Activated naive CD4-positive, alpha-beta T cell treated with anti-CD3 and anti-CD28 coated beads for 36 hours (primary cell): Measurements from ENCODE around the gene NNT. TPM values are rescaled to one million over a fixed set of nuclear protein-coding genes. Genes with fewer than 3 reads are reported as not detected.
"Not testable (repeated sequence)": the region's sequence is repeated elsewhere in the genome, so short reads cannot be mapped to it uniquely, and the experiment has no call there.

Experiments
- CTCF ChIA-PET: fragments of 350-600 bp; sonication (Branson Sonifier 250); formaldehyde crosslinking; loops from one replicate; lab custom pipeline; 2021; ENCODE audit warnings: antibody characterized with exemption; lab: Charles Lee
- DNase-seq: peaks from one replicate; pipeline ENCODE4 v3.0.0-alpha.2; 2020
- H3K27ac Mint-ChIP-seq: one replicate; pipeline ENCODE4 v1.8.0; 2021; ENCODE audit warnings: mild to moderate bottlenecking, mixed read lengths
- H3K27me3 Mint-ChIP-seq: one replicate; pipeline ENCODE4 v1.8.0; 2021; ENCODE audit warnings: low read depth, mixed read lengths
- H3K36me3 Mint-ChIP-seq: one replicate; pipeline ENCODE4 v1.8.0; 2021; ENCODE audit warnings: low read depth, mixed read lengths
- H3K4me1 Mint-ChIP-seq: one replicate; pipeline ENCODE4 v1.8.0; 2021; ENCODE audit warnings: low read depth, mixed read lengths
- H3K4me3 Mint-ChIP-seq: one replicate; pipeline ENCODE4 v1.8.0; 2021; ENCODE audit warnings: mild to moderate bottlenecking, moderate library complexity, mixed read lengths
- H3K9me3 Mint-ChIP-seq: one replicate; pipeline ENCODE4 v1.8.0; 2021; ENCODE audit warnings: mixed read lengths
- intact Hi-C: fragments of 100-400 bp; cut with micrococcal nuclease; formaldehyde crosslinking; loops from one replicate; pipeline ENCODE4 v1.15.1; 2023
- total RNA-seq, 2 experiments: library from RNA; stranded (reverse); gene quantifications; one replicate each; pipeline ENCODE4 v1.2.3, GENCODE V29; 2021

The NNT gene
- total RNA-seq, 2 experiments from 2014 or later = 98.4 to 98.9 TPM

DNA sequence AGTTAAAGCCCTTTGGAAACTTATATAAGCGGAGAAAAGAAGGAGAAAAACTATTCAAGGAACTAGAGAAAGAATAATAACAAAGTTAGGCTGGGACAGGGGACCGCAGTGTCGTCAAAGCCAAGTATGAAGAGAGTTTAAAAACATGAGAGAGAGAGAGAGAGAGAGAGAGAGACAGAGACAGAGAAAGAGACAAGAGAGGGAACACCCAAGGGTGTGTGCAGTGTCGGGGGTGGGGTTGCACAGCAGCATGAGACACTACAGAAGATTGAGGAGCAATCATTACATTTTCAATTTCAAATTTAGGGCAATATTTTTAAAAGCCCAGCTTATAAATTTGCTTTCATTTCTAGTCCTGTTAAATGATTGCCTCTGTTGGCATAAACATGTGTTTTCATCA lies 74.3 kb downstream of the NNT start:
- no peaks in the 10 kb centered on the region for H3K27me3 Mint-ChIP-seq
- peaks cover 21% of the 10 kb centered on the region for H3K36me3 Mint-ChIP-seq
- H3K4me3 Mint-ChIP-seq = no peak overlapping the region
- peaks cover 3% of the 10 kb centered on the region for H3K4me1 Mint-ChIP-seq
- intact Hi-C loops = no loop called here
- CTCF ChIA-PET = no interaction called here
- H3K27ac Mint-ChIP-seq = no peak overlapping the region
- no peak for DNase-seq
- H3K9me3 Mint-ChIP-seq = no peaks in the 10 kb centered on the region

DNA sequence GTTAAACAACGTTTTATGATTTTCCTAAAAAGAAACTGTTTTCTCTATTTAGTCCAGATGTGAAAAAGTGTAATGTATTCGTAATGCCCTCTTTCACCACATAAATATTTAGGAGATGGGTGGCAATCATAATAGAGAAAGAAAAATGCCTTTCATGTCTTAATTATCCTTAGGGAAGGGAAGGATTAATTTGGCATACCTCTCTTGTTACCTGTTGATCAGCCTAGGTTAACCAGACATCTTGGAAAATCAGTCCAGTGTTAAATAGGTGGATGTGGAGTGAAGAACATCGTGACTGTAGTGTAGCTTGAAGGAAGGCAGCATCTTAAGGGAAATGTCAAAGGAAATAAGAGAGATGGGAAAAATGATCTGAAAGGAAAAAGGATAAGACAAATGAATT lies 76.2 kb downstream of the NNT start:
- H3K9me3 Mint-ChIP-seq = no peaks in the 10 kb centered on the region
- peaks cover 22% of the 10 kb centered on the region for H3K36me3 Mint-ChIP-seq
- H3K27me3 Mint-ChIP-seq = no peaks in the 10 kb centered on the region
- no peak overlapping the region for H3K27ac Mint-ChIP-seq
- no peak for DNase-seq
- no peak overlapping the region for H3K4me3 Mint-ChIP-seq
- CTCF ChIA-PET = interaction anchor here (0.8 kb wide), 1 partner anchor 23 kb away, joined by 3 read pairs; no protein-coding TSS in a partner anchor
- H3K4me1 Mint-ChIP-seq = peaks cover 7% of the 10 kb centered on the region
- intact Hi-C loops = no loop called here

DNA sequence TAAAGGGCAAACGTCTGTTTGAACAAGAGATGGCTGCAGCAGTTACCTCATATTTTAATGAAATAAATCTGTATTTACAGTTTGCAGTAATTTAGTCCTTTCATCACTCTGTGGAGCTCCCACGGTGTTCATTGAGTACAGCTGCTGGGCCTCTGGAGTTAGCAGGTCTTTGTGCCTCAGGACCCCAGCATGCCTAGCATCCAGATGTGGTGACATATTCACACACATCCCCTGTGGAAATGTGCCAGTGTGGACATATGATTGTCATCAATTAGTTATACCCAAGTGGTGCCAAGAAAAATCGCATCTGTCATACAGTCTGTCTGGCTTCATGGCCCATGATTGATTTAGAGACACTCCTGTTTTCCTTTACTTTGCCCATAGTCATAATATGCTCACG lies 77.3 kb downstream of the NNT start:
- no peaks in the 10 kb centered on the region for H3K9me3 Mint-ChIP-seq
- H3K4me3 Mint-ChIP-seq = no peak overlapping the region
- peaks cover 5% of the 10 kb centered on the region for H3K4me1 Mint-ChIP-seq
- CTCF ChIA-PET = no interaction called here
- H3K36me3 Mint-ChIP-seq = peaks cover 24% of the 10 kb centered on the region
- no peak overlapping the region for H3K27ac Mint-ChIP-seq
- intact Hi-C loops = no loop called here
- no peaks in the 10 kb centered on the region for H3K27me3 Mint-ChIP-seq
- no peak for DNase-seq

DNA sequence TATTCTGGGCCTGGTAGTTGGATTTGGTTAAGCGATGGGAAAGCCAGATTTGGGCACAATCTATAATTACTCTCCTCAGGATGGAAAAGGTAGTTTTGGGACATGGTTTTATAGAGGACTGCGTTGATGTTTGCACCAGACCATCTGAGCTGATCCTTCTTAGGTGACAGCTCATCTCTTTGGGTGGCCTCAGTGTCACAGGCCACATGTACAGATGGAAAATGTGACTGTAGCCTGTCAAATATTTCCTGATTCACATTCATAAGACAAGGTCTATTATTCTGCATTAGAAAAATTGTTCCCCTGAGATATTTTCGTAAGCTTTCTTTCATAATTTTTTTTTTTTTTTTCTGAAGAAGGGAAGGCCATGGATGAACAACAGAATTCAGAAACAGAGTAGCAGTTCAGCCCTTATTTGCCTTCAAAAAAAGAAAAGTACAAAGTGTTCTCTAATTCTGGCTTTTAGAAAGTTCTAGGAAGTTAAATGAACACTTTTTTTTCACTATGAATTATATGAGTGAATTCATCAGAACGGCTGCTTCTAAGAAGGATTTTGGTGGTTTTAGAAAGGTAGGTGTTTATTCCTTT lies 81.0 kb downstream of the NNT start:
- H3K4me1 Mint-ChIP-seq = peaks cover 4% of the 10 kb centered on the region
- DNase-seq = no peak
- H3K4me3 Mint-ChIP-seq = no peak overlapping the region
- intact Hi-C loops = no loop called here
- H3K27me3 Mint-ChIP-seq = no peaks in the 10 kb centered on the region
- peaks cover 31% of the 10 kb centered on the region for H3K36me3 Mint-ChIP-seq
- CTCF ChIA-PET = interaction anchor here (1.0 kb wide), 1 partner anchor 18 kb away, joined by 3 read pairs; no protein-coding TSS in a partner anchor
- no peak overlapping the region for H3K27ac Mint-ChIP-seq
- no peaks in the 10 kb centered on the region for H3K9me3 Mint-ChIP-seq

DNA sequence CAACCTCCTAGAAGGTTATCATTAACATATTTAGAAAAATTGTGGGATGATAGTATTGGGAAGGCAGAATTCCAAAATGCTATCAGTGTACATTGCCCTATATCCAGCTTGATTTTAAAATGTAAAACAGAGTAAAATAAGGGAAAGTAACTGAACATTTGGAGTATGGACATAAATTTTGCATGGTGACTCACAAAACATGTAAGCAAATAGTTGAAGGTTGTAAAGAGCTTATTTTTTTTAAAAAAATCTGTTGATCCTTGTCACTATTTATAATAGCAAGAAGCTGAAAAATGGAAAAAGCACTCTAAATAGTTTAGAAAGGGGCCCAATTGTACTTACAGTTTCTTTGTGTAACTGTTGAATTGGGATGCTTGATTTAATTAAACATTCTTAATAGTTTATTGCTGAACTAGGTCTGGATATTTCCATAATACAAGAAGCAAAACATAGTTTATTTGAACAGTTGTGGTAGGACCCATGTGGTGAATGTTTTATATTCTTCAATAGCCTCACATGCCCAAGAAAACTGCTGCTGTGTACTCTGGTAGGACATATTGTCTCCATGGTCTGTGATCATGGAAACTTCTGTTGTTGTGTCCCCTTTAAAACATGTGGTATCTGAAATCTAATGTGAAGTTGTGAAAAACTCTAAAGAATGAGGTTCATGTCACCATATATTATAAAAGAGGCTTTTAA lies 82.4 kb downstream of the NNT start:
- intact Hi-C loops = no loop called here
- H3K4me1 Mint-ChIP-seq = peaks cover 4% of the 10 kb centered on the region
- no peaks in the 10 kb centered on the region for H3K27me3 Mint-ChIP-seq
- no peak for DNase-seq
- H3K36me3 Mint-ChIP-seq = peaks cover 42% of the 10 kb centered on the region
- CTCF ChIA-PET = no interaction called here
- no peaks in the 10 kb centered on the region for H3K9me3 Mint-ChIP-seq
- H3K27ac Mint-ChIP-seq = no peak overlapping the region
- H3K4me3 Mint-ChIP-seq = no peak overlapping the region

DNA sequence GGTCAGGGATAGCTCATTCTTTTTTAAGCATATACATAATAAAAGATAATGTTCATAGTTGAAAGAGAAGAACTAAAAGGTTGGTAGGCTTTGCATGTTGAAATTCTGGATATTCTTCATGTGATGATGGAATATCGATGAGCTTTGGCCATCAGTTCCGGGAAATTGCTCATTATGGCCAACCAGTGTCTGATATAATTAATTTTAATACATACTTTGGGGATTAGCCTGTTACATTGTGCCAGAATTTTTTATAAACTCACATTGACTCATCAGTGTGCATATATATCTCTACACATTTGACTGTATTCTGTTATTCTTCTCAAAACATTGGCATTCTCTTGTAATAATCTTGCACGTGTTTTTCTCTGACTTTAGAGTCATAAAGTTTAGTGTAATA lies 84.3 kb downstream of the NNT start:
- Mint-ChIP-seq H3K36me3 (peaks cover 40% of the 10 kb centered on the region), H3K27me3 (no peaks in the 10 kb centered on the region), H3K27ac (no peak overlapping the region), H3K4me1 (peaks cover 4% of the 10 kb centered on the region), H3K9me3 (no peaks in the 10 kb centered on the region), H3K4me3 (no peak overlapping the region)
- no peak for DNase-seq
- intact Hi-C loops = no loop called here
- CTCF ChIA-PET = no interaction called here

DNA sequence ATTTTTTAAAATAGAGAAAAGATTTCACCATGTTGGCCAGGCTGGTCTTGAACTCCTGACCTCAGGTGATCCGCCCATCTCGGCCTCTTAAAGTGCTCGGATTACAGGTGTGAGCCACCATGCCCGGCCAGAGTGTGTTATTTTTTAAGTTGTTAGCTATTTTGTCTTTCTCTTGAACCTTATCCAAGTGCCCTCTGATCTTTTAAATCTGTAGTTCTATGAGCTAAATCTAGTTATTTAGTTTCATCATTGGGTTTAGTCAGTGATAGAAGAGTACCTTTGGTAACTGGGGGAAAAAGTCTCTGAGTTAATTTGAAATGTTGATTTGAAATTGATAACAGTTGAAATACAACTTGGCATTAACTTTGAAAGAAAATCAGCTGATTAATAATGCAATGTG lies 88.3 kb downstream of the NNT start:
- CTCF ChIA-PET = interaction anchor here (0.6 kb wide), 1 partner anchor 70 kb away, joined by 3 read pairs; no protein-coding TSS in a partner anchor
- no peak overlapping the region for H3K4me3 Mint-ChIP-seq
- intact Hi-C loops = no loop called here
- no peak for DNase-seq
- H3K9me3 Mint-ChIP-seq = peaks cover 17% of the 10 kb centered on the region
- H3K27ac Mint-ChIP-seq = no peak overlapping the region
- H3K27me3 Mint-ChIP-seq = no peaks in the 10 kb centered on the region
- H3K36me3 Mint-ChIP-seq = peaks cover 60% of the 10 kb centered on the region
- H3K4me1 Mint-ChIP-seq = no peaks in the 10 kb centered on the region

DNA sequence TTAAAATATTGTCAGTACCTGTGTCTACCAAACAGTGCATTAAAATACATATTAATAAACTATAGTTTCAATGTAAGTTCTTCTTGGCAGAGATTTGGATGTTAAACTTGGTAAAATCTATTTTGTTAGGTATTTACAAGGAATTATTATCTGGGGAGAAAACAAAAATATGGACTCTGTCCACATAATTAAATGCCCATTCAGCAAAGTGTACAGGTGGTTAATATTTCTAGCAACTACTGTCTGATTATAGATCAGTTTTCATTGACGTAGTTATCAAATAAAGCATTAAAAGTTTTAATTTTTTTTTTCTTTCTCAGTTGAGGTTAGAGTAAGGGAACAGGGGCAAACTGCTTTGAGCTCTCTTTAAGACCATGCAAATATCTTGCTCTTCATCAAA lies 88.9 kb downstream of the NNT start:
- H3K9me3 Mint-ChIP-seq = peaks cover 17% of the 10 kb centered on the region
- CTCF ChIA-PET = no interaction called here
- H3K4me1 Mint-ChIP-seq = no peaks in the 10 kb centered on the region
- H3K36me3 Mint-ChIP-seq = peaks cover 62% of the 10 kb centered on the region
- H3K4me3 Mint-ChIP-seq = no peak overlapping the region
- intact Hi-C loops = no loop called here
- no peak for DNase-seq
- H3K27ac Mint-ChIP-seq = no peak overlapping the region
- H3K27me3 Mint-ChIP-seq = no peaks in the 10 kb centered on the region

DNA sequence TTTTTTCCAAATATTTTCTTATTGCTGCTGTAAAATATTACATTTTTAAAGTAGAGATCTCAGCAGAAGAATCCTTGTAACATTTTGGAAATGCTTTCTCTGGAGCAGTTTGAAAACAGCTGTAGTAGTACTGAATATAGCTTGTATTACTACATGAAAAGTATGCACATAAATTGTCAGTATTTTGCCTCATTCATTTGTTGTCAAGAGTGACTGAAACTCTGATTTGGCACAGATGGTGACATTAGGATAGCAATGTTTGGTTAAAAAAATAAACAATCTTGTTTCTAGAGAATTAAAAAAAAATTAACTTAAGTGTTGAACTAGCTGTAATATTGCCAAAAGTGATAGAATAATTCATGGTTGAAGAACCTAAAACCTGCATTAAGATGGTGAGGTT lies 90.4 kb downstream of the NNT start:
- no peak for DNase-seq
- Mint-ChIP-seq H3K4me1 (no peaks in the 10 kb centered on the region), H3K9me3 (peaks cover 17% of the 10 kb centered on the region), H3K27me3 (no peaks in the 10 kb centered on the region), H3K4me3 (no peak overlapping the region), H3K36me3 (peaks cover 65% of the 10 kb centered on the region), H3K27ac (no peak overlapping the region)
- CTCF ChIA-PET = no interaction called here
- intact Hi-C loops = no loop called here

DNA sequence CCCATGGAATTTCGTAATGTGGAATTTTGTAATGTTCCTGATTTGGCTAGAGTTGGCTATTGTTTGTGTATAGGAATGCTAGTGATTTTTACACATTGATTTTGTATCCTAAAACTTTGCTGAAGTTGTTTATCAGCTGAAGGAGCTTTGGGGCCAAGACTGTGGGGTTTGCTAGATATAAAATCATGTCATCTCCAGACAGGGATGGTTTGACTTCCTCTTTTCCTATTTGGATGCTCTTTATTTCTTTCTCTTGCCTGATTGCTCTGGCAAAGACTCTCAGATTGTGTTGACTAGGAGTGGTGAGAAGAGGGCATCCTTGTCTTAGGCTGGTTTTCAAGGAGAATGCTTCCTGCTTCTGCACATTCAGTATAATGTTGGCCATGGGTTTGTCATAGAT lies 91.0 kb downstream of the NNT start:
- intact Hi-C loops = no loop called here
- CTCF ChIA-PET = no interaction called here
- no peaks in the 10 kb centered on the region for H3K27me3 Mint-ChIP-seq

DNA sequence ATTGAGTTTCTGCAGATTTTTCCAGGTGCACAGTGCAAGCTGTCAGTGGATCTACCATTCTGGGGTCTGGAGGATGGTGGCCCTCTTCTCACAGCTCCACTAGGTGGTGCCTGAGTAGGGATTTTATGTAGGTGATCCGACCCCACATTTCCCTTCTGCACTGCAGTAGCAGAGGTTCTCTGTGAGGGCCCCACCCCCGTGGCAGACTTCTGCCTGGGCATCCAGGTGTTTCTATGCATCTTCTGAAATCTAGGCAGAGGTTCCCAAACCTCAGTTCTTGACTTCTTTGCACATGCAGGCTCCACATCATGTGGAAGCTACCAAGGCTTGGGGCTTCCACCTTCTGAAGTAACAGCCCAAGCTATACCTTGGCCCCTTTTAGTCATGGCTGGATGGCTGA lies 93.5 kb downstream of the NNT start:
- H3K4me3 Mint-ChIP-seq, H3K27me3 Mint-ChIP-seq, intact Hi-C loops, H3K27ac Mint-ChIP-seq, H3K4me1 Mint-ChIP-seq: not testable (repeated sequence)
- peaks cover 50% of the 10 kb centered on the region for H3K36me3 Mint-ChIP-seq
- DNase-seq = peak; percentile 5
- H3K9me3 Mint-ChIP-seq = peaks cover 17% of the 10 kb centered on the region
- CTCF ChIA-PET = interaction anchor here (1.3 kb wide), 1 partner anchor 70 kb away, joined by 3 read pairs; no protein-coding TSS in a partner anchor

More for the DNA sequence above, 91.0 kb downstream of the NNT start:
- Mint-ChIP-seq H3K9me3 (peaks cover 17% of the 10 kb centered on the region), H3K4me3 (no peak overlapping the region), H3K4me1 (no peaks in the 10 kb centered on the region), H3K36me3 (peaks cover 58% of the 10 kb centered on the region), H3K27ac (no peak overlapping the region)
- DNase-seq = no peak

DNA sequence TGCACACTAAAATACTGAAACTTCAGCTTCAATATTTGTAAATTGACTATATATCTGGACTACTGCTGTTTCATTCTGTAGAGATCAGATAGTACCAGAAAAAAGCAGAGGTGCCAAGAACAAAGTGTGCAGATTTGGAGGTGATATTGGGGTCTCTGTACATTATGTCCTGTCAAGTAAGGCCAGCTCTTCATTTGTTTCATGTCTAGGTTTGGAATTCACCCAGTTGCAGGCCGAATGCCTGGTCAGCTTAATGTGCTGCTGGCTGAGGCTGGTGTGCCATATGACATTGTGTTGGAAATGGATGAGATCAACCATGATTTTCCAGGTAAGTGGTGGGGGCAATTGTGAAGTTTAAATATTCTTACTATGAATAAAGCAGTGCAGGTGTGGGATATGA lies 96.9 kb downstream of the NNT start:
- Mint-ChIP-seq H3K27ac (no peak overlapping the region), H3K4me1 (no peaks in the 10 kb centered on the region), H3K27me3 (no peaks in the 10 kb centered on the region), H3K36me3 (peaks cover 54% of the 10 kb centered on the region), H3K9me3 (peaks cover 12% of the 10 kb centered on the region), H3K4me3 (no peak overlapping the region)
- DNase-seq = no peak
- CTCF ChIA-PET = interaction anchor here (0.6 kb wide), 1 partner anchor 31 kb away, joined by 3 read pairs; no protein-coding TSS in a partner anchor
- intact Hi-C loops = no loop called here

DNA sequence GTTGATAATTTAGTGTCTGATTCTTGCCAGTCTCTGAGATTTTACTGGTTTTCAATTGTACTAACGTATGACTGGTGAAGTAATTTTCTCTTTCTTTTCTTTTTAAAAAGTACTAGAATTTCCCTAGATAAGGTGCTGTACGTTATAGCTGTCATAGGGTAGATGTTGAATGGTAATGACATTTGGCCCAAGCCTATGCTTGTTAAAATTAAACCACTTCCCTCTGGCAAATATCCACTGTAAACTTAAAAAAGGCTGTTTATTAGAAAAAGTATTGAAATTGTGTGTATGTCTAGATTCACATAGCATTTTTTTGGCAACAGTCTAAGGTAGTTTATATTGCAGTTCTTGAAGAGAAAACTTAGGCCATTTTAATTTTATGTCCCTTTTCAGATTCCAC lies 97.6 kb downstream of the NNT start:
- H3K4me3 Mint-ChIP-seq = no peak overlapping the region
- CTCF ChIA-PET = no interaction called here
- H3K27me3 Mint-ChIP-seq = no peaks in the 10 kb centered on the region
- peaks cover 54% of the 10 kb centered on the region for H3K36me3 Mint-ChIP-seq
- peaks cover 5% of the 10 kb centered on the region for H3K9me3 Mint-ChIP-seq
- H3K4me1 Mint-ChIP-seq = no peaks in the 10 kb centered on the region
- no peak overlapping the region for H3K27ac Mint-ChIP-seq
- DNase-seq = no peak
- intact Hi-C loops = no loop called here
